ENCODE measurements around the gene PIMREG.

Gene PIMREG

GRCh38 chr17:6439951-6440350, 4.3 kb upstream of the PIMREG start:
- DNase-seq = no peak

DNA sequence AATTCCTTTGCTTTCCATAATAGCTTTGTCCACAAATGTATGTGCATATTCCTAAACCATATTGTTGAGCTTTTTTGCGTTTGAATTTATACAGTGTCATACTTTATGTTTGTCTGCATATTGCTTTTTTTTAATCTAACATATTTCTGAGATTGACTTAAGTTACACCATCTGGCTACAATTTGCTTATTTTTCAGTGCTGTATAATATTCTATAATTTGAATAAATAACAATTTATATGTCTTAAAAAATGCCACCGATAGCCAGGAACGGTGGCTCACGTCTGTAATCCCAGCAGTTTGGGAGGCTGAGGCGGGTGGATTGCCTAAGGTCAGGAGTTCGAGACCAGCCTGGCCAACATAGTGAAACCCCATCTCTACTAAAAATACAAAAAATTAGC, 1.5 kb upstream of the PIMREG start:
- DNase-seq = no peak

DNA sequence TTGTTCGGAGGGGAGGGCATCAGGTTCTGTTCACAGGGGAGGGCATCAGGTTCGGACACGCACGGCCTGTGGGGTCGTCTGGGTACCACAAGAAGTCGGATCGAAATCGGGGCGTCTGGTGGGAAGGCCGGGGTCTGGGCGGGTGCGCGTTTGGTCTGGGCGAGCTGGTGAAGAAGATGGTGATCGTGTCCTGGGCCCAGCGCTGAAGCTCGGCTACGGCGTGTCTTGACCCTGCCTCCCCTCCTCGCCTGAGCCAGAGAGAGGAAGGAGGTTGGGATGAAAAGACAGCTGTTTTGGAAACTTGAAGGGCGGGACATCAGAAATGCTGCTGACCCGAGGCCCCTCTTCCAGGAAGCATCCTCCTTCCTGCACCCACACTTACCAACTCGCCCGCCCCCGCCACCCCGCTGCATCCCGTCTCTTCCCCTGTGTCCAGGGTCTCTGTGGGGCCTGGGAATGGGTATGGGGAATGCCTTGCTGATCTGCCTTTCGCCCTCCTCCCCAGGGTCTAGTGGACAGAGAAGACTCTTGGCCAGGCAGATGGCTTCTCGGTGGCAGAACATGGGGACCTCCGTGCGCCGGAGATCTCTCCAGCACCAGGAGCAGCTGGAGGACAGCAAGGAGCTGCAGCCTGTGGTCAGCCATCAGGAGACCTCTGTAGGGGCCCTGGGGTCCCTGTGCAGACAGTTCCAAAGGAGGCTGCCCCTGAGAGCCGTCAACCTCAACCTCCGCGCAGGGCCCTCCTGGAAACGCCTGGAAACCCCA, 498 bp downstream of the PIMREG start:
- no peak for DNase-seq

DNA sequence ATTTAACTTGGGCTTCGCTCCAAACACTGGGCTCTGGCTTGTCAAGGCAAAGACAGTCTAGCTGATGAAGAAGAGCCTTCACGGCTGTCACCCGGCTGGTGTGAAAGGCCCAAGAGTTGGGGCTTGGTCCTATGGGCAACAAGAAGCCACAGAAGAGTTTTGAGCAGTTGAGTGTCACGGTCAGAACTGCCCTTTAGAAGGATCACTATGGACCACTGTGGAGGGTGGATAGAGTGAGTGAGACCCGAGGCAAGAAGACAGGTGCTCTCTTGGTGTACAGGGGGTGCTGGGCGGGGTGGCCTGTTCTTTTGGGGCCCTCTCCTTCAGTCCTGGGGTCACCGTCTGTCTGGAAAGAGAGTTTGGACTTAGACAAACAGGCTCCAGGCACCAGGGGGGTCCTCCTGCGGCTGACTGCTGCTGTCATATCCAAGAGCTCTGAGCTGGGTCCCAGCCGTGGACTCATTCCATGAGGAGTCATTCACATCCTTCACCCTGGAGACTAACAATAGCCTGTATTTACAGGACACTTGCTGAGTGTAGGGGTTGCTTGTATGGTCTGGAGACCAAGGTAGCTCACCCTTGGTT, 2.4 kb downstream of the PIMREG start:
- no peak for DNase-seq

DNA sequence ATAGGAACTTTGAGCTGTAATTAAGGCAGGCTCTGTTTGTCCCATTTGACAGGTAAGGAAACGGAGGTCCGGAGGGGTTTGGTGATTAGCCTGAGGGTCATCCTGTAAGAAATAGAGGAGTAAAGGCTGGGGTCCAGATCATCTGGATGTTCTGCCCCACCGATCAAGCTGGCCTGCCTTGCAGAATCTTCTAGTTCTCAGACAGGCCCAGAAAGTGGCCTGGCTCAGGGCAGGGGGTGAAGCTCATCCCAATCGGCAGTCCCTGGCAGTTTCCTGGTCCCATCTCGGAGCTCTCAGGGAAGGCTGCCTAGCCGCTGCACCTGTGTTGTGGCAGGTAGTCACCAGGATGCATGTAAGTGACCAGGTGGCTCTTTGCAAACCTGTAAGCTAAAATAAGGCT, 4.2 kb downstream of the PIMREG start:
- no peak for DNase-seq

DNA sequence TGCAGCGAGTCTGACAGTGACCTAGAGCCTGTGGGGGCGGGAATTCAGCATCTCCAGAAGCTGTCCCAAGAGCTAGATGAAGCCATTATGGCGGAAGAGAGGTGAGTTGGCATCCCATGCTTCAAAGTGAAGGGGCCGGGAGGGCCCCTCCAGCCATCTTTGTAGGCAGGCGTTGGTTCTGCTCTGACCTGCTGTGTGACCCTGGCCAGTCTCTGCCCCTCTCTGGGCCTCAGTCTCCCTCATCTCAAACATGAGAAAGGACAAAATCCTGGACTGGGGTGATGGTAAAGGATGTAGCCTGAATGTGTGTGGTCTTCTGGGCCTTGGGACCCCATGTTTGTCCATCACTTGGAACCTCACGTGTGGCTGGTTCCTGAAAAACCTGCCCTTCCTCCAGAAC, 5.1 kb downstream of the PIMREG start:
- no peak for DNase-seq

DNA sequence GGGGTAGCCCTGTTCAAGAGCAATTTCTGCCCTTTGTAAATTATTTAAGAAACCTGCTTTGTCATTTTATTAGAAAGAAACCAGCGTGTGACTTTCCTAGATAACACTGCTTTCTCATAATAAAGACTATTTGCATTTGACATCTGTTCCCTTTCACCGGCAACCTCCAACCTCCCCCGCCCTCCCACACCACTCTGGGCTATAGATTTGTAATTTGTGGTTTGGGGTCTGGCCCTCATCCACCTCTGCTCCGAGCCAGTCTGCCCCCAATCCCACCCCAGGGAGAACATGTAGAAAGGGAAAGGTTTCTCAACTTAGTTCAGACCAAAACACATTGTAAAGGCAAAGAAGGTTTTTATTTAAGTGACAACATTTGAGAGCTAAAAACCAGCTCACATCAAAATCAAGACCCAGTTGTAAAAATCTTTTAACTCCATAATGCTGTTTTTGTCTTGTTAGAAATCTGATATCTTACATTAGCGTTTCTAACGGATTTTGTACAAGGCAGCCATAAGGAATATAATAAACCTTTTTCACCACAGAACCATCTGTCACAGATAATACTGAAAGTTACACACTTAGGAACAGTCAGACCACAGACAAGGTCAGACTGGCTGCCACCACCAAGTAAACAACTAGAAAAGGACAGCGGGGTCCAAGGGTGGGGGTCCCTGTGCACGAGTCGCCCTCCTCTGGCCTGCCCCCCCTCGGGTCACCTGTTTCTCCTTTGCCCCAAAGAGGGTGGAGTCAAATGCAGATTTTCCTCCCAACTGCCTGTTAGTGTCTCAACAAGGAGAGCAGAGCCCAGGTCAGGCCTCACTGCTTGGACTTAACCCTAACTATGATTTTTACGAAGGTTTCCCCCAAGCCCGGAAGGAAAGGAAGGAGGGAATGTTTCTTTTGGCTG, 6.9 kb downstream of the PIMREG start:
- DNase-seq = no peak

GRCh38 chr17:6452471-6453266, 8.4 kb downstream of the PIMREG start:
- DNase-seq = no peak

DNA sequence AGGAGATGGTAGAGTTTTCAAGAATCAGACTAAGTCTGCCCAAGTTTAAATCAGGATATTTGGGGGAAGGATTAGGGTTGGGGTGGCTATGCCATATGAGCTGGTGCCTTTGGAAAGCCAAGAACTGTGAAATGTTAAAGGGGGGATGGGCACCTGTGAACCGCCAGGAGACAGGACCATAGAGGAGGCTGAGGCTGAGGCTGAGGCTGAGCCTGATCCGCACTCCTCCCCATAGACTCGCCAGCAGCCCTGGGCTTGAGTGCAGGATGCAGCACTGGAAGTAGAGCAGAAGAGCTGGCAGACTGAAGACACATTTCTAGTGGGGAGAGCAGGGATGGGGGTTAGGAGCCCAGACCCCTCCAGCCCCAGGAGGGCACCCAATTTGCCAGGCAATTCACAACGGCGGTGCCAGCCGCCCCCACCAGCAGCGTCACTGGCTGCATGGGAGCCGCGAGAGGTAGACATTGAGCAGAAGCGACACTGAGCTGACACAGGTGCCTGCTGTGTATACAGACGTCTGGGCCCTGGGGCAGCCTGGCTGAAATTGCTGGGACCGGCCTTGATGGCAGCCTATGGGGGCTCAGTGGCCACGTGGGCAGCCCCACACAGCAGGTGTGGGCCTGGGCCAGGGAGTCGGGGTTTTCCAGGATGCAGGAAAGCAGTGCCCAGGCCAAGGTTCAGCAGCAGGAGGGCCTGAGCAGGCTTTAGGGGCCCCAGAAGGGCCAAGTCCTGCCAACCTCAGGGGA, 9.2 kb downstream of the PIMREG start:
- DNase-seq = no peak

DNA sequence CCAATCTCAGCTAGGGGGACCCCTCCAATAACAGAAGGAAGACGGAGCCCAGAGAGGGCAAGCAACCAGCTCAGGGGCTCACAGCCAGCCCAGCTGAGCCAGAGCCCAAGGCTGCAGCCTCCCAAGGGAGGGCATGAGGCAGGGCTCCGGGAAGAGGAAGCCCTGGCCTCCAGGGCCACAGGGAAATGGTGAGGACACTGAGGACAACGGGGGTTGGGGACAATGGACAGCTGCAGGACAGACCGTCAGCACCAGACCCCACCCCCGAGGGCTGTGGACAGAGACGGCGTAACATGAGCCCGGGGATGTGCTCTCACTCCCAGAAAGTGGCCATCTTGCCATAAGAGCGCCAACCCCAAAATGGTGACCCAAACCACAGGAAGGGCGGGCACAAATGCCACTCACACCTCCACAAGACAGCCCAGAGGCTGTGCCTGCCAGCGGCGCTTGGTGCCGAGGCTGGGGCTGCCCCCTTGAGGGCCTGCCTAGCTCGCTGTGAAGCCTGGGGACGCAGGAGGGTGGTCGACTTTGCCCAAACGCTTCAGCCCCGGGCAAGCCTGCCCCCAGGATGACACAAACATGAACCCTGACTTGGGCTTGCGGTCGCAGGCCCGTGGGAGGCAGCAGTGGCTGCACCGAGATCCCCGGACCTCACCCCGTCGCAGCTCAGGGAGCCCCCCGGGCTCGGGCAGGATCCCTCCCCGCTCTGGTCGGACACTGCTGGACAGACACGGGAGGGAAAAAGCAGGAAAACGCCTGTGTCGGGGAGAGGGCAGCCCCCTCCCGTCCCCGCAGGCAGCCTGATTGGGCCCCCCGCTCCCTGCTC, 10.5 kb downstream of the PIMREG start:
- DNase-seq = peak; percentile 4

DNA sequence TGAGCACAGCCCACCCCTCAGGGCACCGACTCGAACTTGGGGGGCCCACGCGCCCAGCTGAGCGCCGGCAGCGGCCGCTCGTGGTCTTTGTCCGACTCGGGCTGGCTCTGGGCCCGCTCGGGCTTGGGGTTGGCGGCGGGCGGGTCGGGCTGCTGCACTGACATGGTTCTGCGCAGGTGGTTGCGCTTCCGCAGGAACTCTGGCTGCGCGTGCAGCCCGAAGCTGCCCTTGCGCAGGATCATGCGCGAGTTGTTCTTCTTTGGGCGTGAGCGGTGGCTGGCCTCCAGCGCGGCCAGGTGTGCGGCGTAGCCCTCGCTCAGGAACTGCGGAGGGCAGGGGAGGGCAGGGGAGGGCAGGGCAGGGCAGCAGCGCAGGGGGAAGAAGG, 11.1 kb downstream of the PIMREG start:
- peak; percentile 66 for DNase-seq

GRCh38 chr17:6456321-6456720, 12.1 kb downstream of the PIMREG start:
- DNase-seq = no peak

DNA sequence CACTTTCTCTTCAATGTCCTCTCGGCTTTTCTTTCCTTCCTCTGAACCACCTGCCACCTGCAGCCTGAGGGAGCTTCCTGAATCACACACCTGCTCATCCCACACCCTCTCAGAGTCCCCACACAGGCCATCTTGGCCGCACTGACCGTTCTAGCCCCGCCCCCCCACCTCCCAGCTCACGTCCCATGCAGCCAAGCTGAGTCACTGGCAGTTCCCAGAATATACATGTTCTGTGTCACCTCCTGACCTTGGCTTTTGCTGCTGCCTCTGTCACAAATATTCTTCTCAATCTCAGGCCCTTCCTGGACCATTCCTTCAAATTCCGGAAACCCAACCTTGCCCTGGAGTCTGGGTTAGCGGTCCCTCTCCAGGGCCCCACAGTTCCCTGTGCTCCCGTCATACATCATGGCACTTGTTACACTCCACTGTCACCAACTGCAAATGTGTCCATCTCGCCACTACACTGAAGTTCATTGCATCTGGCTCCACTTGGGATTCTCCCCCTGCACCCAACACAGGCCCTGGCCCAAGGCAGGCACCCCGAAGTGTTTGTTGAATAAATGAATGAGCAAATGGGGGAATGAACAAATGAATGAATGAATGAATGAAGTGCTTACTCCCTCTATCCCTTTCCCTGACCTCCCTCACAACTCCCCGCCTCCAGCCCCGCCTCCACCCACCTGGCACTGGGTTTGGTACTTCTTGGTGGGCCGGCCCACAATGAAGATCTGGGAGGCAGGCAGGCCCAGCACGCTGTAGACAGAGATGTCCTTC, 12.8 kb downstream of the PIMREG start:
- no peak for DNase-seq

GRCh38 chr17:6457688-6458459, 13.6 kb downstream of the PIMREG start:
- no peak for DNase-seq

DNA sequence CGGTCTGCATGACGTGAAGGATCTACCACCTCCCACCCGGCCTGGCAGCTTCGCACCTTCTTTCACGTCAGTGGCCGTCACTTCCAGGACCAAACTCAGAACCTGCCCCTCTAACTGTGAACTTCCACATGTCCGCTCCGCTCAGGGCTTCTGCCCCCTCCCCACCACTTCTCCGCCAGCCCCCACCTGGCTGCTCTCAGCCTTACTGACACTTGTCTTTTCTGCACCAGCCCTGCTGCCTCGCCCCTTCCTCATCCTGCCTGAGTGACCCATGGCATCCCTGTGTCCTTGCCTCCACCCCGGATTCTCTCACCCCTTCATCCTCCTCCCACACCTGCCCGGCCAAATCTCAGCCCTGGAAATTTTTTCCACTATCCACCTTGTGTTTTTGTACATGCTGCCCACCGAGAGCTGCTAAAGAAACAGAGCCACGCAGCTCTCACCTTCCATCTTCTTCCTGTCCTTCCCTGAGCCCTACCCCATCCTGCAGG, 14.2 kb downstream of the PIMREG start:
- DNase-seq = no peak

DNA sequence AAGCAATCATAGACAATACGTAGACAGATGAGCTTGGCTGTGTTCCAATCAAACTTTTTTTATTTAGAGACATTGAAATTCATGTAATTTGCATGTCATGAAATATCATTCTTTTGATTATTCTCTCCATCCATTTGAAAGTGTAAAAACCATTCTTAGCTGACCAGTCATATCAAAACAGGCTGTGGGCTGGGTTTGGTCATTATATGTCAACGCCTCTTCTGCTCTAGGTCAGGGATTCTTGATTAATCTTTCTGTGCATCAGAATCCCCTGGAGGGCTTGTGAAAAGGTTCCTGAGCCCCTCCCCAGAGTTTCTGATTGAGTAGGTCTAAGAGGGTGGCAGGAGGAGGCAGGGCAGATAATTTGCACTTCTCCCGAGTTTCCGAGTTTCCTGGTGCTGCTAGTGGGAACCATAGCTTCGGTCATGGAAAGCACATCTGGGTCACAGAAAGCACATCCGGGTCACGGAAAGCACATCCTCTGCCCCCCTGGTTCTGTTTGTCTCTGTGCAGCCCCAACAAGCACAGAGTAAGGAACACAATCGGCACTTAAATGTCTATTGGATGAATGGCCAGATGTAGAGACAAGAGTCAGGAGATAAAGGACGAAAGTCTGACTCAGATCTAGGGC, 16.4 kb downstream of the PIMREG start:
- DNase-seq = no peak

DNA sequence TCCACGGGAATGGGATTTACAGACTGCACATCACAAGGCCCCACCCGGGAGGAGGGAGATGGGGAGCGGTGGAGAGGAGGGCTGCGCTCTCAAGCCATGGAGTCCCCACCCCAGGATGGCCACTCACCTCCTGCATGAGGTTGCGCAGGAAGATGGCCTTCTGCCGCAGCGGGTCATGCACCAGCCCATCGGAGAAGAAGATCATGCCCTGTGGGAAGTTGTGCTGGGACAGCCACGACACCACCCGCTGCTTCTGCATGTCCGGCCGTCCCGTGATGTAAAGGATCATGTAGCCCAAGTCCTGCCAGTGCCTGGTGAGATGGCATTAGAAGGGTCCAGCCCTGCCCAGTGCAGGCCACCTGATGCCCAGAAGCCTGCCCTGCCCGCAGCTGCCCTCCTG, 17.0 kb downstream of the PIMREG start:
- DNase-seq = no peak

- DNase-seq = no peak
These were observed 17.7 kb downstream of the PIMREG start for GRCh38 chr17:6461792-6462524.
